Measurements from ENCODE around the gene POU2F2.

DNA sequence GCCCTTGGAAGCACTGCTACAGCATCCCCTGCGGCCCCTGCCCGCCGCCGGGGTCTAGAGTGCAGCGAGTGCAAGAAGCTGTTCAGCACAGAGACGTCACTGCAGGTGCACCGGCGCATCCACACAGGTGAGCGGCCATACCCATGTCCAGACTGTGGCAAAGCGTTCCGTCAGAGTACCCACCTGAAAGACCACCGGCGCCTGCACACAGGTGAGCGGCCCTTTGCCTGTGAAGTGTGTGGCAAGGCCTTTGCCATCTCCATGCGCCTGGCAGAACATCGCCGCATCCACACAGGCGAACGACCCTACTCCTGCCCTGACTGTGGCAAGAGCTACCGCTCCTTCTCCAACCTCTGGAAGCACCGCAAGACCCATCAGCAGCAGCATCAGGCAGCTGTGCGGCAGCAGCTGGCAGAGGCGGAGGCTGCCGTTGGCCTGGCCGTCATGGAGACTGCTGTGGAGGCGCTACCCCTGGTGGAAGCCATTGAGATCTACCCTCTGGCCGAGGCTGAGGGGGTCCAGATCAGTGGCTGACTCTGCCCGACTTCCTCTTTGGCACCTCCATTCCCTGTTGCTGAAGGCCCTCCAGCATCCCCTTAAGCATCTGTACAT lies 51.4 kb downstream of the POU2F2 start:
- TF ChIP-seq POLR2AphosphoS5 (IDR thresholded peaks at IDR 0.05; ENCODE audit: low read depth) (no peak), CTCF (conservative IDR thresholded peaks at IDR 0.05; ENCODE audit: low read depth in 2 of 2) (no peak), EZH2 (IDR thresholded peaks at IDR 0.05; ENCODE audit: low read depth, unreplicated experiment) (no peak), CREB1 (CRISPR knock-in tag; IDR thresholded peaks at IDR 0.05; ENCODE audit: low read depth) (no peak), REST (IDR thresholded peaks at IDR 0.05; ENCODE audit: unreplicated experiment) (no peak), NANOG (IDR thresholded peaks at IDR 0.05; ENCODE audit: borderline replicate concordance) (no peak), JUNB (IDR thresholded peaks at IDR 0.05; ENCODE audit: unreplicated experiment) (no peak), EZH2phosphoT487 (IDR thresholded peaks at IDR 0.05; ENCODE audit: unreplicated experiment) (no peak)

All from GM23338 (cell line).